Glutamatergic neuron (in vitro differentiated cells): Measurements from ENCODE around the gene CFAP52. TPM values are rescaled to one million over a fixed set of nuclear protein-coding genes. Genes with fewer than 3 reads are reported as not detected.

Experiments used
- DNase-seq: peaks from one replicate; pipeline ENCODE4 v3.0.0; 2022
- H3K27ac Mint-ChIP-seq: one replicate; pipeline ENCODE4 v1.8.0; 2020; ENCODE audit warnings: mild to moderate bottlenecking, mixed read lengths, inconsistent platforms; ENCODE audit not compliant: unreplicated experiment
- H3K27me3 Mint-ChIP-seq: one replicate; pipeline ENCODE4 v1.8.0; 2020; ENCODE audit warnings: mild to moderate bottlenecking, moderate library complexity, mixed read lengths, inconsistent platforms; ENCODE audit not compliant: unreplicated experiment
- H3K36me3 Mint-ChIP-seq: one replicate; pipeline ENCODE4 v1.8.0; 2020; ENCODE audit warnings: mild to moderate bottlenecking, mixed read lengths, inconsistent platforms; ENCODE audit not compliant: unreplicated experiment
- H3K4me1 Mint-ChIP-seq: one replicate; pipeline ENCODE4 v1.8.0; 2020; ENCODE audit warnings: mild to moderate bottlenecking, low read depth, mixed read lengths, inconsistent platforms; ENCODE audit not compliant: unreplicated experiment
- H3K4me3 Mint-ChIP-seq: one replicate; pipeline ENCODE4 v1.8.0; 2020; ENCODE audit warnings: mild to moderate bottlenecking, mixed read lengths, inconsistent platforms; ENCODE audit not compliant: unreplicated experiment
- H3K9me3 Mint-ChIP-seq: one replicate; pipeline ENCODE4 v1.8.0; 2020; ENCODE audit warnings: mild to moderate bottlenecking, moderate library complexity, mixed read lengths, inconsistent platforms; ENCODE audit not compliant: unreplicated experiment
- total RNA-seq: library from RNA; stranded (reverse); fragmentation: NEBNext Ultra II Directional; extraction: Animal tissue kit (Norgen Biotek cat#: 25700); gene quantifications from one replicate; pipeline ENCODE4 v1.2.1, GENCODE V29; 2021; ENCODE audit not compliant: unreplicated experiment
- TF ChIP-seq, protein P1 (sequence below): fragments of 200-600 bp; sonication (generic); IDR thresholded peaks from one replicate; pipeline ENCODE4 v1.5.0; 2021; ENCODE audit not compliant: partially characterized antibody, unreplicated experiment

CFAP52 gene
- total RNA-seq, 1 donor from 2014 or later: not detected

DNA sequence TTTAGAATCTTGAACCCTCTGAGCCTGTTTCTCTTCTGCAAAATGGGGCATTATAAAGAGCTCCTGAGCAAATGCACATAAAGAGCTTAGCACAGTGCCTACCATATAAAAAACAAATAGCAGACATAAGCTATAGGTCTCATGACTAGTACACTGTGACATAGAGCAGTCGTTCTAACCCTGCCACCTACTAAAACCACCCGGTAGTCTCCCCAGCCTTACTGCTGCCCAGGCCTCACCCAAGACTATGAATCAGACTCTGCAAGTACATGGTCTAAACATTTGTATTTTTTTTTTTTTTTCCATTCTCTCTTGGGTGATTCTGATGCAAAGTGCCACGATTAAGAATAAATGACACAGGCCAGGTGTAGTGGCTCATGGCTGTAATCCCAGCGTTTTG is 34.7 kb upstream of the CFAP52 start:
- H3K4me1 Mint-ChIP-seq: no peaks in the 10 kb centered on the region
- H3K27ac Mint-ChIP-seq: no peak overlapping the region
- no peak overlapping the region for H3K4me3 Mint-ChIP-seq
- TF ChIP-seq, protein P1, sequence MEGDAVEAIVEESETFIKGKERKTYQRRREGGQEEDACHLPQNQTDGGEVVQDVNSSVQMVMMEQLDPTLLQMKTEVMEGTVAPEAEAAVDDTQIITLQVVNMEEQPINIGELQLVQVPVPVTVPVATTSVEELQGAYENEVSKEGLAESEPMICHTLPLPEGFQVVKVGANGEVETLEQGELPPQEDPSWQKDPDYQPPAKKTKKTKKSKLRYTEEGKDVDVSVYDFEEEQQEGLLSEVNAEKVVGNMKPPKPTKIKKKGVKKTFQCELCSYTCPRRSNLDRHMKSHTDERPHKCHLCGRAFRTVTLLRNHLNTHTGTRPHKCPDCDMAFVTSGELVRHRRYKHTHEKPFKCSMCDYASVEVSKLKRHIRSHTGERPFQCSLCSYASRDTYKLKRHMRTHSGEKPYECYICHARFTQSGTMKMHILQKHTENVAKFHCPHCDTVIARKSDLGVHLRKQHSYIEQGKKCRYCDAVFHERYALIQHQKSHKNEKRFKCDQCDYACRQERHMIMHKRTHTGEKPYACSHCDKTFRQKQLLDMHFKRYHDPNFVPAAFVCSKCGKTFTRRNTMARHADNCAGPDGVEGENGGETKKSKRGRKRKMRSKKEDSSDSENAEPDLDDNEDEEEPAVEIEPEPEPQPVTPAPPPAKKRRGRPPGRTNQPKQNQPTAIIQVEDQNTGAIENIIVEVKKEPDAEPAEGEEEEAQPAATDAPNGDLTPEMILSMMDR: no peak
- no peak for DNase-seq
- peaks cover 10% of the 10 kb centered on the region for H3K36me3 Mint-ChIP-seq
- H3K27me3 Mint-ChIP-seq: no peaks in the 10 kb centered on the region
- no peaks in the 10 kb centered on the region for H3K9me3 Mint-ChIP-seq

DNA sequence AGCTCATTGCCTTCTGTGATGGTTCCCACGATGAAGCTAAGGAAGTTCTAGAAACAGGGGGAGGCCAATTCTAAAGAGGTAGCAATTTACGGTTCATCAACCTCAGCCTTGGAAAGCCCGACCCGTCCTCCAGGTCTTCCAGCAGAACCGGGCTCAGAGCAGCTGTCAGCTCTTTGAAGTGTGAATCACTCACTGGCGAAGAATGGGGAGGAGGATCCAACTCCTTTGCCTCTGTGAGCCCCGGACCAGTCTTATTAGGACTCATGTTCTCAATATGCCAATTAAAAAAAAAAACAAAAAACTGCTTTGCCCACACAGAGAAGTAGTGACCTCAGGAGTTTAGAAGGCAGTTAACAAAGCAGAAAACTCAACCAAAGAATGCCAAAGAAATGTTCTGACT is 32.2 kb upstream of the CFAP52 start:
- Mint-ChIP-seq H3K4me1 (no peaks in the 10 kb centered on the region), H3K27me3 (no peaks in the 10 kb centered on the region), H3K4me3 (no peak overlapping the region), H3K36me3 (peaks cover 10% of the 10 kb centered on the region), H3K27ac (no peak overlapping the region), H3K9me3 (no peaks in the 10 kb centered on the region)
- no peak for DNase-seq
- TF ChIP-seq, protein P1: no peak

DNA sequence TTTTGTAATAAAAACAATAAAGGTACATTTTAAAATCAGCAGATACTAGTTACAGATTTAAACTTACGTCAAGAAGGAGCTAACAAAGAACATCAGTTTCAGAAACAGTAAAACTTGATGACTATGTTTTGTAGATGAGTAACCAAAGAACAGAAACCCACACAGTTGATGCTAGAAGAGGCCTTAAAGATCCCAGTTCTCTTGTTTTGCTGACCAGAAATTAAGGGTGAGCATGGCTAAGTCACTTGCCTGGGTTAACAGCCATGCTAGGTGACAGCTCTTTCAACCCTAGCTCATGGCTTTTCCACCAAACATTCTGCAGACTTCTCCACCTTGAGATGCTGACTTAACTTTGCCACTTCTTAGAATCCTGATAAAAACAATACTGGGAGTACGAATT is 27.2 kb upstream of the CFAP52 start:
- Mint-ChIP-seq H3K36me3 (no peaks in the 10 kb centered on the region), H3K4me3 (no peak overlapping the region), H3K27ac (no peak overlapping the region), H3K9me3 (no peaks in the 10 kb centered on the region), H3K4me1 (no peaks in the 10 kb centered on the region), H3K27me3 (no peaks in the 10 kb centered on the region)
- DNase-seq: no peak
- TF ChIP-seq, protein P1: no peak

DNA sequence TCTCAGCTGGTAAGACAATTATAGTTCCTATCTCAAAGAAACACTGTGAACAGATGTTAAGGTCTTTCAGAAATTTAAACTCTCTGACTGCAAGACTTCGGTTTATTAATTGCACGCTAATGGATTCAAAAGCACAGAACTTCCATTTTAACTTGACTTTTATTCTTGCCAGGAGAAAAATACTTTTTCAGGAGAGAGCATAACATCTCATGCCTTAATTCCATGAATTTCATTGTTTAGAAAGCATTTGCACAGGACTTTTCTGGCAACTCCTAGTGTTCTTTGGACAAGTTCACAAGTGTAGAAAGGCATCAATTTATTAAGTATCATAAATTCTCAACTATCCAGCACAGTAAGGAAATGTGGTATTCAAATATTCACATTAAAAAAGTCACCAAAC is 23.3 kb upstream of the CFAP52 start:
- no peaks in the 10 kb centered on the region for H3K4me1 Mint-ChIP-seq
- no peaks in the 10 kb centered on the region for H3K9me3 Mint-ChIP-seq
- no peaks in the 10 kb centered on the region for H3K27me3 Mint-ChIP-seq
- H3K27ac Mint-ChIP-seq: no peak overlapping the region
- TF ChIP-seq, protein P1: no peak
- no peak overlapping the region for H3K4me3 Mint-ChIP-seq
- no peaks in the 10 kb centered on the region for H3K36me3 Mint-ChIP-seq
- no peak for DNase-seq

DNA sequence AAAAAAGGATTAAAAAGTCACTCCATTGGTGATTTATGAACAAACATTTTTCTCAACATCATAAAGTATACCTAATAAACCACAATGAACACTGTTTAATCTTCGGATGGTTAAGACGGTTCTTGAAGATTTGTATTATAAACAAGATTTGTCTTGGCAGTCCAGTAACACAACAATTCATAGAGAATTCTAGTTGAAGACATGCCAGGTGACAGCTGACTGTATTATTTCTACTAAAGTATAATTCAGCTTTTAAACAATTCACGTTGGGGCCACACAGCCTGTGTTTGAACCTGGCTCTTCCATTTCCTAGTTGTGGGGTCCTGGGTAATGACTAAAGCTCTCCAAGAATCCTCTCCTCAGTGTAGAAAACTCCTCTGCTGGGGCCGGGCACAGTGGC is 22.8 kb upstream of the CFAP52 start:
- Mint-ChIP-seq H3K4me1 (no peaks in the 10 kb centered on the region), H3K27me3 (no peaks in the 10 kb centered on the region), H3K36me3 (no peaks in the 10 kb centered on the region), H3K4me3 (no peak overlapping the region), H3K27ac (no peak overlapping the region), H3K9me3 (no peaks in the 10 kb centered on the region)
- DNase-seq: no peak
- TF ChIP-seq, protein P1: no peak
